Hematopoietic multipotent progenitor cell treated with erythropoietin and hydrocortisone succinate and interleukin-3 and kit ligand, for 17 days (in vitro differentiated cells): ENCODE results near the gene HCK.
"Not testable (repeated sequence)": the region's sequence is repeated elsewhere in the genome, so short reads cannot be mapped to it uniquely, and the experiment has no call there.

Source experiments
- DNase-seq: peaks from one replicate; pipeline ENCODE4 v3.0.0-alpha.2; 2015; ENCODE audit warnings: low spot score

HCK gene

DNA sequence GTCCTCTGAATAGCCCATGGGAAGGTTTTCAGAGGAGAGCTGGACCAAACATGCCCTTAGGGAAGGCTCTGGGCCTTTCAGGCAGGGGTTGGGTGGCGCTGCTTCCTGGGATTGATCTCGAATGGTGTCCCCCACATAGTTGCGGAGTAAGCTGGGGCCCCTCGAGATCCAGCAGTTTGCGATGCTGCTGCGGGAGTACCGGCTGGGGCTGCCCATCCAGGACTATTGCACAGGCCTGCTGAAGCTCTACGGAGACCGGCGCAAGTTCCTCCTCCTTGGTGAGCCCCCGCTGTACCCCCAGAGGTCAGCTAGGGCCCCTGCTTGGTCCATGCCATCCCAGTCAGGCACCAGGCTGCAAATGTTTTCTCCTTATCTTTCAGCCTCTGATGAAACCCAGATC is 22.5 kb upstream of the HCK start:
- no peak for DNase-seq

DNA sequence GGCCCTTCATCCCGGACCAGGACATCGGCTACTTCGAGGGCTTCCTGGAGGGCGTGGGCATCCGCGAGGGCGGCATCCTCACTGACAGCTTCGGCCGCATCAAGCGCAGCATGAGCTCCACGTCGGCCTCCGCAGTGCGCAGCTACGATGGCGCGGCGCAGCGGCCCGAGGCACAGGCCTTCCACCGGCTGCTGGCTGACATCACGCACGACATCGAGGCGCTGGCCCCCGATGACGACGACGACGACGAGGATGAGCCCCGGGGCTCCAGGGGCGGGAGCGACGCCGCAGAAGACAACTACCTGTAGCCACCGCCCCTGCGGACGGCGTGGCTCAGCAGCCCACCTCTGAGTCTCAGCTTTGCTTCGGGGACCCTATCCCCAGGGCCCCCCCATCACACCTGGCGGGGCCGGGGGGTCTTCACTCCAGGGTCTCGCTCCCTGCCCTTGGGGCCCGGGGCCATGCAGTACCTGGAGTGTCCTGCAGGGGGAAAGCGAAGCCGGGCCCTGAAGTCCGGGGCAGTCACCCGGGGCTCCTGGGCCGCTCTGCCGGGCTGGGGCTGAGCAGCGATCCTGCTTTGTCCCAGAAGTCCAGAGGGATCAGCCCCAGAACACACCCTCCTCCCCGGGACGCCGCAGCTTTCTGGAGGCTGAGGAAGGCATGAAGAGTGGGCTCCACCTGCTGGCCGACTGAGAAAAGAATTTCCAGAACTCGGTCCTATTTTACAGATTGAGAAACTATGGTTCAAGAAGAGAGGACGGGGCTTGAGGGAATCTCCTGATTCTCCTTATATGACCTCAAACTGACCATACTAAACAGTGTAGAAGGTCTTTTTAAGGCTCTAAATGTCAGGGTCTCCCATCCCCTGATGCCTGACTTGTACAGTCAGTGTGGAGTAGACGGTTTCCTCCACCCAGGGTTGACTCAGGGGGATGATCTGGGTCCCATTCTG is 20.8 kb upstream of the HCK start:
- DNase-seq, result peak; percentile 28

DNA sequence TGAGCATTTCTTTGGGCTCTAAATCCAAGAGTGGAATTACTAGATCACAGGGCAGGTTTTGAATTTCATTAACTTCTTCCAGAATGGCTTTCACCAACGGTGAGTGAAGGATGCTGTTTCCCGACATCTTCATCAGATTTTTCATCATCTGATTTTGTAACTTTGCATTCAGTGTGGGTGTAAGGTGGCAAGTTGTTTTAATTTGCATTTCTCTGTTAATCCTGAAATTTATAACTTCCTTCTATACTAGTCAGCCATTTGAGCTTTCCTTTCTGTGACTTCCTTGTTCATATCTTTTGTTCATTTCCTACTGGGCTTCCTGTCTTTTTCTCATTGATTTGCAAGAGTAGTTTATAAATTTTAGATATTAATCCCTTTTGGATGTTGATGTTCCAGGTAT is 18.7 kb upstream of the HCK start:
- DNase-seq, result no peak

DNA sequence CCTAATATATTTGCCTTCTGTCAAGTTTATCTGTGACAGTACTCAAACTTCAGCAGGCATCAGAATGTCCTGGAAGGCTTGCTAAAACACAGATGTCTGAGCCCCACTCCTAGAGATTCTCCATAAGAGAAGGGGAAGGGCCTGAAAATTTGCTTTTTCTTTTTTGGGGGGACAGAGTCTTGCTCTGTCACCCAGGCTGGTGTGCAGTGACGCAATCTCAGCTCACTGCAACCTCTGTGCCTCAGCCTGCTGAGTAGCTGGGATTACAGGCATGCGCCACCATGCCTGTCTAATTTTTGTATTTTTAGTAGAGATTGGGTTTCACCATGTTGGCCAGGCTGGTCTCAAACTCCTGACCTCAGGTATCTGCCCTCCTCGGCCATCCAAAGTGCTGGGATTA is 18.3 kb upstream of the HCK start:
- not testable (repeated sequence) for DNase-seq

DNA sequence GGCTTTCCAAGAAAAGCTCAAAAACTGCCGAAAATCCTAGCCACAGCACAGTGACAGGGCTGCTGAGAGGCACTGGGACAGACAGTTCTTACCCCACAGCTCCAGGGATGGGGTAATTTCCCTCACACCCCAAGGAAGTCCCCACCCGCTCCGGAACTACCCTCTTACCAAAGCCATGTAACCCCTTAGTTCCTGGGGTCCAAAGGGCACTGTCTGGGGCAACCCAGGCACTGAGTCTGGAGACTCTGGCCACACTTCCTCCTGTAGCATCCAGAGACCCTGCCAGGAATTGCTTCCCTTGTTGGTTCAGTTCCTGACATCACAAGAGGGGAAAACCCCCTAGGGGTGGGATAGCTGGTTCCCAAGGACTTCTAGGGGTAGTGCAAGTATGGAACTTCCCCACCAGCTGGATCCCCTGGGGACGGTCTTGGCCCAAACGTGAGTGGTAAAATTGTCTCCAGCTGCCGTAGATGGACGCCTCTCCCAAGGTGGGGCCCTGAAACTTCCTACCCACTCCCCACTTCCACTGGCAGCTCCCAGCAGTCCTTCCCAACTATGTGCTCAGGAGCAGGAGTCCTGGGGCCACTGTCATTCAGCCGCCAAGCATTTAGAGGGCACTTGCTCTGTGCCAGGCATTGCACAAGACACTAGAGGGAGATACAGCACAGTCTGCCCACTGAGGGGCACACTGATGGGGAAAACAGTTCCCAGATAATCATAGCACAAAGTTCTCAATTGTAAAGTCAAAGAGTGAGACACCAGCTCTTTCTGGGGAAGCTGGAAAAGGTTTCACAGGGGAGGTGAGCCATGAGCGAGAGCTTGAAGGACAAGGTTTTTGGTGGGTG is 17.2 kb upstream of the HCK start:
- DNase-seq, result no peak

DNA sequence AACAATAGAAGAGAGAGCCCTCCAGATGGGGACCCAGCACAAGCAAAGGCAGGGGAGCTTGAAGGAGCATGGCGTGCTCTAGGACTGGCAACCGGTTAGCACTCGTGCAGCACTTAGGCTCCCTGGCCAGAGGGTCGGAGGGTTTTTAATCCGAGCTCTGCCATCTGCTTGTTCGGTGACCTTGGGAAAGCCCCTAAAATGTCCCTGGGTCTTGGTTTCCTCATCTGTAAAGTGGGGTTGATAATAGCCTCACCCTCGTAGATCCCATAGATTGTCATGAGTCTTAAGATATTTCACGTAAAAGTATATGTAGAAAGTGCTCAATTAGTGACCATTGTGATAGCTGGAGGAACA is 16.6 kb upstream of the HCK start:
- DNase-seq, result no peak

DNA sequence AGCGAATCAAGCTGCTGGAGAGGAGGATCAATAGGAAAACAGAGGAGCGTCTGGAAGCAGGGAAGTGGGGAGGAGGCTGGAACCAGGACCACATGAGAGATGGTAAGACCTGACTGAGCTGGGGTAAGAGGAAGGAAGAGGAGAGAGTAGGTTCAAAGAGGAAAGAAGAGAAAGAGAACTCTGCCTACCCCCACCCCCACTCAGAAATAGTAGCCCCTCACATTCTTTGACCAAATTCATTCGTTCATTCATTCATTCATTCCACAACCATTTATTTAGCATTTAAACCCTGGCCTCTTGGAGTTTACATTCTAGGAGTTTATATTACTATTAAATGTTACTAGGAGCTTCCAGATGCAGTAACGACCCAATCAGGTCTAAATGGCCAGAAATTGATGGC is 15.8 kb upstream of the HCK start:
- DNase-seq, result no peak

DNA sequence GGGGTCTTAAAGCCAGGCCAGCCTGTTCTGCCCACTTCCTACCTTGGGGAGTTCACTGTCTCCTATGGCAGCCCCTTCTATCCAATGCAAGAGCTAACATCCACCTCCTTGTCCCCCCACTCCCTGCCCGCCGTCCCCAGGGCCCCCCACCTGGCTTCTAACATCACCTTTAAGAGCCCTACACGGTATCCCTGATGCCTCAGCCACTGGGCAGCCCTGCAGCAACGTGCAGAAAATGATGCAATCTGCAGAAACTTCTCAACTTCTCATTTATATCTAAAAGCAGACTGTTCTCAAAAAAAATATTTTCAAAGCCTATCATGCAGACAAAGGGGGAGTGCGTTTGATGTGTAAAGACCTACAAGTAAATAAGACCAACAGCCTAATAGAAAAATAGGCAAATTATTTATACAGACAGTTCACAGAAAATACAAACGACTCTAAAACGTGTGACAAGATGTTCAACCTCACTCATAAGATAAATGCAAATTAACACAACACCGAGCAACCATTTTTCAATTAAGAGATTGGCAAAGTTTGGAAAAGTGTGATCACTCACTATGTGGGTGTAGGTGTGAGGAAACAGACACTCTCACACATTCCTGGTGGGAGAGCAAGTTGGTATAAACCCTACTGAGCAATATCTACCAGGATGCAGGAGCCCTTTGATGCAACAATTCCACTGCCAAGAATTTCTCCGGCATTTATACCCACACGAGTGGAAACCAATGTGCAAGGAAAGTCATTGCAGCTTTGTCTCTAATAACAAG is 15.1 kb upstream of the HCK start:
- no peak for DNase-seq

DNA sequence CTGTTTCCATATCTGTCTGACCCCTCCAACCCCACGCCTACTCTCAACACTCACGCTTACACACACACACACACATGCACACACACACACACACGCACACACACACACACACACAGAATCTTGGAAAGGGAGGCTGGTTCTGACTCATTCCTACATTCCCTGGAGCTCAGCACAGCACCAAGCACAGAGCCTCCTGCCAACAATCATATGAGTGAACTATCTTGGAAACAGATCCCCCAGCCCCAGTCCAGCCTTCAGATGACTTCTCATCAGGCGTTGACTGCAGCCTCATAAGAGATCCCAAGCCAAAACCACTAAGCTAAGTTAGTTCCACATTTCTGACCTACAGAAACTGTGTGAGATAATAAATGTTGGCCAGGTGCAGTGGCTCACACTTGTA is 14.1 kb upstream of the HCK start:
- no peak for DNase-seq

DNA sequence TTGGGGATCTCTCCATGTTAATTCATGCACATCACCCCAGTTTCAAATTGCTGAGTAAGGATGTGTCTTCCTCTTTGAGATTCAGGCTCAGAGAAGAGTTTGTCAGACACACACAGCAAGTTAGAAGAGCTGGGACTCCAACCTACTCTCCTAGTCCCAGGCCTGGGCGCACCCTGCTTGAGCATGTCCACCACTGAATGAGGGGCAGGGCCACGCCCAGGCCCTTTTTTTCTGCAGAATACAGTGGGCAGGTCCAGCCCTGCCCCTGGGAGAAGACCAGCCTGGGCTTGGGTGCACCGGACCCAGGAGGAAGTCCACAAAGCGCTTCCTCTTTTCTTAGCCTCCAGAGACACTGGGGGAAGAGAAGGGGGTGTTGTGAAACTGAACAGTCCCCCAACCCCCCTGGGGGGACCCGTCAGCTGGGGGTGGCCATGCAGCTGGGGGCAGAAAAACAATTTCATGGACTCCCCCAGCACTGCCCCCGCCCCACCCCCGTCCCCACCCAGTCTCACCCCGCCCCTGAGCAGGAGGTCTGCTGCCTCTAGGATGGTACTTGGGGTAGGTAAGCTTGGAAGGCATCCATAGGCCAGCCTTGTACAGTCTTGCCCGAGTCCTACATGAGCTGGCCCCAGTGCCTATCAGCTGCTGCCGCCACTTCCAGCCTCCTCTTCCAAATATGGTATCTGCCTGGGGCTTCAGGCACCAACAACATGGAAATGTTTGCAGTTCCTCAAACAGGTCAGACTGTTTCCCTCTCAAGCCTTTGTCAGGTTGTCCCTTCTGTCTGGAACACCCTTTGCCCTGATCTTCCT is 11.7 kb upstream of the HCK start:
- DNase-seq, result no peak

DNA sequence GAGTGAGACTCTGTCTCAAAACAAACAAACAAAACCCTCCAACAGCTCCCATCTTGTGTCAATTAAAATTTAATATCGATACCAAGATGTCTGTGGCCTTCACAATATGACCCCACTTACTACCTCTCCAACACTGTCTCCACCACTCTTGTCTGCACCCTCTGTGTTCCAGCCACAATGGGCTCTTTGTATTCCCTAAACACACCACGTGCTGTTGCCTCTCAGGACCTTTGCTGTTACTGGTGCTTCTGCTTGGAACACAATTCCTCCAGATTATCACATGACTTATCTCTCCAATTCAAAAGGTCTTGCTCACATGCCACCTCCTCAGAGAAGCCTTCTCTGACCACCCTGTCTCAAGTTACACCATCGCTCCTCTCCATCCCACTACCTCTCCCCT is 6.0 kb upstream of the HCK start:
- DNase-seq, result no peak

DNA sequence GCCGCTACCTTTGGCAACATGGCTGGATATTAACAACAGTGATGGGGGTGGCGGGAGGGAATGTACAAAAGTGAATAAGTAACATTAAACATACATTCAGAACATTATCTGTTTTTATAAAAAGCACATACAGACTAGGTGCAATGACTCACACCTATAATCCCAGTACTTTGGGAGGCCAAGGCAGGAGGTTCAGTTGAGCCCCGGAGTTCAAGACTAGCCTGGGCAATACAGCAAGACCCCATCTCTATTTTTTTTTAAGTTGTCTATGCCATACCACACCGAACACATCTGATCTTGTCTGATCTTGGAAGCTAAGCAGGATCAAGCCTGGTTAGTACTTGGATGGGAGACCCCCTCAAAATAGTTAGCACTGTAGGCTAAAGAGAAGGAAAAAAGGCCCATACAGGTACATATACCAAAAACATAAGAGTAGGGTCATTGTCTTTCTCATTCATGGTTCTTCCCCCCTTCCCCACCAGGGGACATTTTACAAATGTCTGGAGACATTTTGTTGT is 1.7 kb upstream of the HCK start:
- no peak for DNase-seq

DNA sequence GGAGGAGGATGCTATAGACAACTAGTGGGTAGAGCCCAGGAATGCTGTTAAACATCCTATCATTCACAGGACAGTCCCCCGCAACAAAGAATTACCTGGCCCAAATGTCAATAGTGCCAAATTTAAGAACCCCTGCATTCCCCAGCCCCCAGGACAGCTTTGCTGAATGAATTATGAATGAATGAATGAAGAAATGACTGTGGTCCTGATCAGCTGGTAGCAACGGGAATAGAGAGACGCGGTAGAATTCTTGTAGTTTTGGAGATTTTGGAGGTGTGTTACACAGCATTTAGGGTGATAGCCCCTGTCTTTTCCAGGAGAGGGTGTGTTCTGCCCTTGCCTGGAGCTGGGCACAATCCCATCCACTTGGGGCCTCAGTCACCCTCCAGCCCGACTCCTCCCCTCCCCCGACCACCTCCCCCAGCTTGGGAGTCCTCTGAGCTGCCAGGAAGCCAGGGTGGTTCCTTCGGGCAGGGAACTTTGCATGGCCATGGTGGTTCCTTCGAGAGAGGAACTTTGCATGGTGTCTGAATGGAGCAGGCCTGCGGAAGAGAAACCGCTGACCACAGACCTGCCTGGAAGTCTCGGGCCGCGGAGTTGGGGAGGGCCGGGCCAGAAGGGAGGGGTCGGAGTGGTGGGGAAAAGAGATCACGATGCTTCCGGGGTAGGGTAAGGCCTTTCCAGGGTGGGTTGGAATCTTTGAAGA is 1.0 kb upstream of the HCK start:
- no peak for DNase-seq

DNA sequence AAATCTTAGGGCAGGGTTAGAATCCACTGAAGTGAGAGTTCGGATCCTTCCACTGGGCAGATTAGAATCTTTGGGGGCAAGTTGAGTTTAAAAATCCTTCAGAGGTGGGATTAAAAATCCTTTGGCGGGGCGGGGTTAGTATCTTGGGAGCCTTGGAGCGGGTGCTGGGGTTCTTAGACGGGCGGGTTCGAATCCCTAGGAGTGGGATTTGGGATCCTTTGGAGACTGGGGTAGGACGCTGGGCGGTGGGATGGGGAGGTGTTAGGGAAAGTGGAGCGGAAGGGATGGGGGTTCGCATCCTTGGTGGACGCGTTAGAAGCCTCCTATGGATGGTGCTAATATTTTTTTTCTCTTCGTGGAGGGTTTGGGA is 337 bp upstream of the HCK start:
- DNase-seq, result no peak

DNA sequence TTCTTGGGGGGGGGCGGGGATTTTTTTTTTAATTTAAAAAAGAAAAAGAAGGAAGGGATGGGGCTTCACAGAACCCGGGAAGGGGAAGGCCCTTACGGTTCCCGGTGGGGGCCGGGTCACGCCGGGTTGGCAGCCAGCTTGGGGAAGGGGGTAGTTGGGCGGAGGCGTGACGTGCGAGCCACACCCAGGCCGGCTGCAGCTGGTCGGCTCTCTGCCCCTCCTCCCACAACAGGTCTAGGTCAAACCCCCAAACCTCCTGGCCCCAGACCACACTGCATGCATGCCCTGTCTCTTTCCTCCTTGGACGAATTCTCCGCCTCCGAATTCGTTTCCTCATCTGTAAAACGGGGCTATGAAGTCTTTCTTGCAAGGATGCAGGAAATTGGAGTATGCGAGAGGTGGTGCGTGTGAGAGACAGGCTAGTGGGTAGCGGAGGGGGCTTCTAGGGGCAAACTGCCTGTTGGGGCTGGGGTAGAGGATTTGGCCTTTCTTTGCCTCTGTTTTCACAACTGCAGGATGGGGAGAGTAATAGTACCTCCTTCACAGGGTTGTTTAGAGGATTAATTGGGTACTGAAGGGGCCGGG is 828 bp downstream of the HCK start:
- no peak for DNase-seq

DNA sequence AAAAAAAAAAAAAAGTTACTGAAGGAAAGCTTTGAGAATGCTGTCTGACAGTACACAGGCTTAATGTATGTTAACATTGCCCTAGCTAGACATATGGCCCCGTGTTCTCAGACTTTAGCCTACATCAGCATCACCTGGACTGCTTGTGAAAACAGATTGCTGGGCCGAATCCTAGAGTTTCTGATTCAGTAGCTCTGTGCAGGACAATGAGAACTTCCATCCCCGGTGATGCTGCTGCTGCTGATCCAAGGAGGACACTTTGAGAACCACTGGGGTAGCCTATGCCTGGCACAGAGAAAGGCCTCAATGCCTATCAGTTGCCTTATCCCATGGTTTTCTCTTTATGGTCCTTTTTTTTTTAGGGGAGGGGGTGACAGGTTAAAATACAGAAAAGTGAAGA is 1.6 kb downstream of the HCK start:
- DNase-seq, result no peak

DNA sequence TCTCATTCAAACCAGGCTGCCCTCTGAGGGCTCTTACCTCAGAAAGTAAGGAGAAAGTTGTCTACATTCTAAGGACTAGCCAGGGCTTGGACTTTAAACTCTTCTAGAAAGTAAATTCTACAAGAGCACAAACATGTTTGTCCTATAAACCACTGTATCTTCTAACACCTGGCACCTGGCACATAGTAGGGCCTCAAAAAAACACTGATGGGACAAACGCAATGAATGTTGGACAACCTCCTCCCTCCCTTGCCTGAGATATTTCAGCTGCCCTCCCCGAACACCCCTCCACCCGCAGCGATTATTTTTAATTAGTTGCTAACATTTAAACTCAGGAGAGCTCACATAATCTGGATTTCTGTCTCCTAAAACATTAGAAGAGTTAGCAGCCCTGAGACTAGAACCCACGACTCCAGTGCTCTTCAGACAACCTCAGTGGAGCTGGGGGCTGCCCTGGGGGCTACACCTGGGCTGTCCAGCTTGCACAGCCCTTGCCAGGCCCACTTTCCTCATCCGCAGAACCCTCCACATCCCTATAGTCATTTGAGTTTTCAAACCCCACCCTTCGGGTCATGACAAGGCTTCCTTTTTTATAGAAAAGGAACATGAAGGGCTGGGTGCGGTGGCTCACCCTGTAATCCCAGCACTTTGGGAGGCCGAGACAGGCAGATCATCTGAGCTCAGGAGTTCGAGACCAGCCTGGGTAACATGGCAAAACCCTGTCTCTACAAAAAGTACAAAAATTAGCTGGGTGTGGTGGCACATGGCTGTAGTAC is 4.9 kb downstream of the HCK start:
- DNase-seq, result no peak

DNA sequence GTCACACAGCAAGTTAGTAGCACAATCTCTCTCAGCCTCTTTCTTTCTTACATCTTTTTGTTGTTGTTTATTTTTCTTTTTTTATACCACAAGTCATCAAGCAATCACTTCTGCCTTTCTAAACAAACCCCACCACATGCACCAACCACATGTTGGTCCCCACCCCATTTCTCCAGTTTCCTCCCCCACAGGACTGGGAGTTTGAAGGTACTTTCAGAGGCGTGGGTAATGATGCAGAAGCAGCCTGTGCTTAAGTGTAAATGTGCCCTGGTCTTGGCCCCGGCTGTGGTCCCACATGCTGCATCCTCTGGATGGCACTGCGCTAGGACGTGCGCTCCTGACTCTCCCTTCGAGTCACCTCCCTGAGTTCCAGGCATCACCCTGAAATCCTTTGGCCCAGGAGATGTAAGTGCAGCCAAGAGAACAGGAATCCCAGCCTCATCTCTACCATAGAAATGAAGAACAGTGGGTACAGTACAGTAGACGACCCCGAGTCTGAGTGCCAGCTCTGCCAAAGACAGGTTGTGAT is 5.7 kb downstream of the HCK start:
- no peak for DNase-seq

DNA sequence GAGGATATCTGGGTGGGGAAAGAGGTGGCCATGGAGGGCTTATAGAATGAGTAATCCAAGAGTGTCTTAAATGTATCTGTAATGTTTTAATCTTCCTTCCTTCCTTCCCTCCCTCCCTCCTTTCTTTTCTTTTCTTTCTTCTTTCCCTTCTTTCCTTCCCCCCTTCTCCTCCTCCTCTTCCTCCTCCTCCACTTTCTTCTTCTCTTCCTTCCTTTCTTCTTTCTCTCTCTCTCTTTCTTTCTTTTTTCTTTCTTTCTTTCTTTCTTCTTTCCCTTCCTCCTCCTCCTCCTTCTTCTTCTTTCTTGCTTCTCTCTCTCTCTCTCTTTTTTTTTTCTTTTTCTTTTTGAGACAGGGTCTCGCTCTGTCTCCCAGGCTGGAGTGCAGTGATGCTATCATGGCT is 7.1 kb downstream of the HCK start:
- DNase-seq, result no peak
